Right kidney (tissue), 1 donor: ENCODE data around the gene CMYA5.

Experiments
- DNase-seq: peaks from one replicate; pipeline ENCODE4 v3.0.0-alpha.2; 2016

The CMYA5 gene

DNA sequence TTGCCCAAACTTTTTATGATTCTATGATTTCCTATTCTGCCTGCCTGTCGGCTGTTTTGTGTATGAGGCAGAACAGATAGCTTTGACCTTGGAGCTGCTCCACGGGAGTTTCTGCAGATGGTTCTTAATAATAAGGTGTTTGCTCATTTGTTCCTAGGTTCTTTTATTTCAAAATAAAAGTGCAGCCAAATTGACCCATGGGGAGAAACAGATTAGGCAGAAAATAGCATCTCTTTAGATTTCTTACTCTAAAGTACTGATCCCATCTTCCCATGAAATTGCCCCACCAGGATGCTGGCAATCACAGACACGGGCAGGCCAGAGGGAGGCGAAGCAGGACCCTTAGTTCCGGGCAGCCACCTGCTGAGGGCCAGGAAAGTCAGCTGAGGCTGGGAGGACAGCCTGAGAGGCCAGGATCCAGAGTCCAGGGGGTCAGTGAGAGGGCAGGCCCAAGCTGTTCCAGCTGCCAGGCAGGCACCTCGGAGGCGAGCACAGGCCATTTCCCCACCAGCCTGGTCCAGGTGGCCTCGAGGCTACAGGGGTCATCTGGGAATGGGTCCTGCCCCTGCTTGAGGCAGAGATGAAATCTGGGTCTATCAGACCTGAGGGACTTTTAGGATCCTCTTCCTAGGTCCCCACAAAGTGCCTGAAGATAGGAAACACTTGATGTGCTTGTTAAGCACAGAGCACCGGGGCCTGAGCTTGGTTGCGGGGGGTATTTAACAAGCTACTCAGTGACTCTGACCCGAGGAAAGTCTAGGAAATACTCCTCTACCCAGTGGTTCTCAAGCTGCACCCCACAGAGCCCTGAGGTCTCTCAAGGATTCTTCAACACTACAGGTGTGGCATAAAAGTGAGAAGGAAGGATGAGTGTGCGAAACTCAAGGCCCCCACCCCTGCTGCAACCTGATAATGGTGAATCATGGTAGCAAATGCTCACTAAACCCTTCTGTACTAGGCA lies 145.4 kb downstream of the CMYA5 start:
- DNase-seq = no peak

DNA sequence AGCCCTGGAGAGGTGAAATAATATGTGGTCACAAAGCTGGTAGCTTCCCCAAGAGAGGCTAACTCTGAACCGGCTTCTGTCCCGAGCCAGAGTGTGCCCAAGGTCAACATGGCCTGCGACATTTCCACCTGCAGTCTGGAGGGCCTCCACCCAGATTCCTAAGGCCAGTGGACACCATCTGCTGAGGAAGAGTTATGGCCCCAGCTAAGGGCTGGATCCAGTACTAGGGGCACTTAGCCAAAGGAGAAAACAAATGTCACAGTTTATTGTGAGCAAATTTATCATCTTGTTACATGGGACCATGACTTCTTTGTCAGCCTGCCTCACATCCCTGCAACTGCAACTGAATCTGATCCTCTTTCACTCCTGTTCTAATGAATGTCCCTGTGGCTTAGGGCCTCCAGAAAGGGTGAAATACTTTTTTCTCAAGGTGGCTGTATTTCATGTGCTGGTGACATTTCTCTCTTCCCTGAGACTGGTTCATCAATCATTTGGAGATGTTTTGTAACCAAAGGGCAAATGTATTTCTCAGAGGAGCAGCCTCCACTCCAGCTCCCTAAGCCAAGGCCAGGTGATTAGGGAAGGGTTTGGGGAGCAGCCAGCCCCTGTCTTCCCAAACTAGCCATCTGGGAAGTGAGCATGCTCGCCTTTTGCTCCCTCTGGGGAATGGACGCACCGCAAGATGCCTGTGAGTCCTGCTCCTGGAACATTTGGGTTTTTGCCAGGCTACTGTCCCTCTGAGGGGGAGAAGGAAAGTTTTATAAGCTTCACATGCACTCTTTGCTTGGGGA lies 148.3 kb downstream of the CMYA5 start:
- DNase-seq = peak; percentile 51

DNA sequence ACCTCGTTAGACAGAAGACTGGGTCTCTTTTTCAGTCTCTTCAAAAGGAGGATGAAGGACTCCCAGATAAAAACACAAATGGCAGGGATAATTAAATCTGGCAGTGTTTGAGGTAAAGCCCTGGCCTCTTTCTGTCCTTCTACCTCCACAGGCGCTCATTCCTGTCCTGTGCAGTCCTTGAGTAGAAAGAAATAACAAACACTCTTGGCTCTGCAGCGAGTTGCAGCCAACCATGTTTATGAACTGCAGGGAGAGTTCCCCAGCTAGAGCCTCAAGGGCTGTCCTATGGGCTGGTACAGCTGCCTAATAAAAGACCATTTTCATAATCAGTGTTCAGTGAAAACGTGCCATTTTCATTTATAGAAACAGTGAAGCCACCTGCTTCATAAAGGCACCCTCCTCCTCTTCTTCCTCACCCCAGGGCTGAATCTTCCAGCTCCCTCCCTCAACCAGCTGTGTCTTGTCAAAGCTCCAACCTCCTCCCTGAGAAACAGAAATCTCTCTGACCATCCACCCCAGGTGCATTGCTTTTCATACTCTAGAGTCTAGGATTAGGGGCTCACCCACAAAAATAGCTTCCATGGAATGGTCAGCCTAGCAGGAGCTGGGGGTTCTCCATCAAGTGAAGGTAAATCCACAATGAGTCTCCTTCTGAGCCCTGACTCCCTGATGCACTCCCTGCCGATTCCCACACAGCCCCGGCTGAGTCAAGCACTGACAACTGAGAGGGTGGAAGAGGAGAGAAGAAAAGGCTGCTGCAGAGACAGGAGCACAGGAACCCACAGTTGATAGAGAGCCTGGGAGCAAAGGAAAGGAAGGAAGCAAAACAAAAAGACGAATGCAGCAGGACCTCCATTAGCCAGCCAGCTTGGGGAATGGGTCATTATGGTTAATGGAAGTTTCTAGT lies 150.7 kb downstream of the CMYA5 start:
- peak; percentile 45 for DNase-seq

DNA sequence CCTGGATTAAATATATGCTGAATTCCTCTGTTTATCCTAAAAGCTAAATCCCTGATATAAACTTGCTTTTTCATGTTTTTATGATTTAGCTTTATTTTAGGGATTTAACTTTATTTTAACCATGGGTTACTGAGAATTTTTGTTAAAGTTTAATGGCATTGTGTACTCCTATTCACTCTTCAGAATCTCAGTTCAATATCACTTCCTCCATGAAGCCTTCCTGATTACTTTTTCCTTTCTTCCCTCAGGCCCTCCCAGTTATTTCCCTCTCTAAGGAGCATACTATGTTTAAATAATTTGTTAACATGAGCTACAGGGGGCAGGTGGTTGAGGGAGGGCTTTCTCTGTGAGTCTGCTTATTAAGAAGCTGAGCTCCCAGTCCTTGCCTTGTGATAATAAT lies 151.5 kb downstream of the CMYA5 start:
- no peak for DNase-seq

DNA sequence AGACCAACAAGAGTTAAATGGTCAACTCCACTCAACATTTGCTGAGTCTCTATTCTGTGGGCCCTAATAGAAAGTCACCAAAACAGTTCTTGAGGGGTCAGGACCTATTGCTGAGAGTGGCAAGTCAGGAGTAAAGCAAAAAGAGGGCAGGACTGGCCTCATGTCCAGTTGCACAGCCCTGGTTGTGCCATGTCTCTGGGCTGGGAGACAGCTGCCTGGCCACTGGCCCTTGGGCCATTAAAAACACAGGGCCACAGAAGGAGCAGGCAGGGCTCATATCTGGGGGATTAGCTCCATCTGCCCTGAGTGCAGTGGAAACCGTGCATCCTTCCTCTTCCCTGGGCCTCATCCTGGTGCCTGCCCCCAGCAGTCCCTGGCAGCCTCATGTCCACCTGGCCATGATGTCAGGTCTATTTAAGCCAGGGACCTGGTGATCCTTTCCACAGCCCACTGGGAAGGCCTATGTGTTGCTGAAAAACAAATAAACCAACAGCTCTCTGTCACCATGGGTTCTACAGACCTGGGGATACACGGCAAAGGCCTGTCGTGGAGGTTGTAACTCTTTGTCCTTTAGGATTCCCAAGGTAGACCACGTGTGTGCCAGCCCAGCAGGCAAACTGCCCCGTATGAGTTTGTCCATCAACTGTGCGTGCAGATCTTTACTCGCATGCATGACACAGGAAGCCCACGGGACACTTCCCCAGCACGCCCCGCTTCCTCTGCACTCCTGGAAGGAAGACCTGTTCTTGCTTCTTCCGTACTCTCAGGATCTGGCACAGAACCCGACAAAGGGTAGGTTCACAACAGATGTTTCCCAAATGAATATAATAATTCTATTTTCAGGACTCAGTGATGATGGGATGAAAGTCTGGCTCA lies 152.6 kb downstream of the CMYA5 start:
- no peak for DNase-seq

DNA sequence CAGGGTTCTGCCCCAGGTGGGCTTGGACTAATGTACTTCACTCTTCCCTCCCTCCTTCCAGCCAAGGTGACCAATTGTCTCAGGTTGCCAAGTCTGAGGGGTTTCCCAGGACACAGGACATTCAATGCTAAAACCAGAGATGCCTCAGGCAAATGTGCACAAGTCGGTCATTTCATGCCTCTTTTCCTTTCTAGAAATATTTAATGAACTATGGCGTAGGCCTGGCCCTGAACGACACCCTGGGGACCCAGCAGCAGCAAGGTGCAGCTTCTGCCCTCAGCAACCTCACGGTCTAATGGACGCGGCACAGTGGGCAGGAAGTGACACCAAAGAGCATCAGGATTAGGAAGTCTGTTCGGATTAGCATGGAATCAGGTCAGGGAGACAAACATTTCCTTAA lies 153.4 kb downstream of the CMYA5 start:
- no peak for DNase-seq

DNA sequence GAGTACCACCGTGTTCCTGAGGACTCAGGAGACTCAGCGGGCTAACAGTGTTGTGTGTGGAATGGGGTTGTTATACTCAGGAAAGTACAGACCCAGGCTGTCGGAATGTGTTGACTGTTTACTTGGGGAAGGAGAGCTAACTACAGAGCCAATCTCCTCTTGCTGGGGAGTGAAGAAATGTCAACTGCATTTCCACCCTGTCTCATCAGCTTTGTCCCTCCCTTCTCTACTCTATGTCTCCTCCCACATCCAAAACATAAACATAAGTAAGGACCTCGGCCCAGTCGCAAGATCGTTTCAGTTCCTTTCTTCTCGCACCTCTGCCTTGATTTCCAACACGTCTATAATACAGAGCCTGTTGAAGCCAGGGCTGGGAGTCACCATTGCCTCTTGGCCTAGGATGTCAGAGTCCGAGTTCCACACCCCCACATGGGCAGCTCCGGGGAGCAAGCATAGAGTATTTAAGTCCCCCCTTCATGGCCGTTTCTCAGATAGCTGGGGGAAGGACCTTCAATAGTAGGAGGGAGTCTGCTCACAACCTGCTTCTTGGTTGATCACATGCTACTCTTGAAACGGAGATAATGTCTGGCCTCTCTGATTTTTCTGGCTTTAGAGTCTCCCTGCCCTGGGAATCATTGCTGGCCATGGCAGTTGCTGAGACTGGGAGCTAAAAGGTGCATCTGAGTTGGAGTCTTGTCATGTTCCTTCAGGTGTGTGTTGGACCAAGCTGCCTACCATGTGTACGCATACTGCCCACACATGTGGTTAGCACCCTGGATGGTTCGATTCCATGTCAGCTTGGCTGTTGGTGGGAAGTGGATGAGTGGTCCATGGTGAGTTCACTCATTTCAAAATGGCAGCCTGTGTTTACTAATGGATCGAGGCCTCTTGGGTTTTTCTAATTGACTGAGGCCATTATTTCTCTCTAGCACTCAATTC lies 154.1 kb downstream of the CMYA5 start:
- no peak for DNase-seq

DNA sequence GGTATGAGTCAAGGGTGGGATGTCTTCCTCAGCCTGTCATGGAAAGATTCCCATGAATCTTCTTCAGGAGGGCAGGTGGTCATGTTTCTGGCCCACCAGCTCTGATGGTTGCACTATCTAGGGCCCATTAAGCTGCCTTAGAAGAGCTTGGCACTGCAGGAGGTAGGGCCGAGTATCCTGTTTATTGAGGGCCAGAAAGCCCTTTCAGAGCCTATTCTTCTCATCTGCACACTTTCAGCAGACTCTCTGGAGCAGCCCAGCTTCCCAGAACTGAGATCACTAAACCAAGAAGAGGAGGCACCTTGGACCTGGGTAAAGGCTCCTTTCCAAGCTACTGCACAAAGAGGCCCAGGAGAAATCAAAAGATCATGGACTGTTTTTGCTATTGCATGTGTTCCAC lies 154.9 kb downstream of the CMYA5 start:
- DNase-seq = no peak

DNA sequence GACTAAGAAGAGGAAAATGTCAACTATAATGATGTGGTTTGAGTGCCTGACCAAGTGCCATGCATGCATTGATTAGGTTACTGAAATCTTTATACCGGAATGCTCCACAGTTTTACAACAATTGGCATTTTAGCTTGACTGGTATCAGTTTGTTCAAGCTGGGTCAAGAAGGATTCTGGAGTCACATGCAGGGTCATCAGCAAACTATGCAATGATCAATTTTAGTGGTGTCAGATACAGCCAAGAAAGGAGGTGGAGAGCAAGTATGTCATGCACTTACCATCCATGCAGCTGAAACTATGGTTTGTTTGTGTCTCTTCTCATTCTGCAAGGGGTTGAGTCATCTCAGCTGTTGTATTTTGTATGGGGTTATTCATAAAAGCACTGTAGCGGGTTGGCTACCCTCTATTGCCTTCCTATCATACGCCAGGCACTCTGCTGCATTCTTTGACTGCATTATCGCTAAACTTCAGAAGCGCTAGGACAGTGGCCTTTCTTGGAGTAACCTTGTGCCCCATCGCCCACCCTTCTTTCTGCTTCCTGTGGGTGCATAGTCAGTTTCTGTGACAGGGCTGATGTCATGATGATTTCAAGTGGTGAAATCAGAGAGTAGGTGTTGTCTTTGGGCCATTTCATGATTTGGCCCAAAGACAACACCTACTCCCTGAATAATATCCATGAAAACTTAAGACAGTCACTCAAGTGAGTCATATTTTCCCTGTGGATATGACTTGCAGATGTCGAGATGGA lies 156.0 kb downstream of the CMYA5 start:
- DNase-seq = no peak

DNA sequence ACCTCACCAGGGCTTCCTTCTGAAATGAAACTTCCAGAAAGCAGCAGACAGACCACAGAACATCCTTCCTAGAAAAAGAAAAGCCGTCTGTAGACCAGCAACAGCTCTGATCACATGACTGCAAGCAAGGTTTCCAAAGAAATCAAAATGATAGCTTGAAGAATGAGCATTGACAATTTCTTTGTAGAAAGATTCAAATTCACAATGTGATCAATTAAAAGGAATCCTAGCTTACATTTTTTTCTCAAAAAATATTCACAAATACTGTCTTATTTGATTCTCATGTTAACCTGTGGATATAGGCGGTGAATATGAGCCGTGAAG lies 156.5 kb downstream of the CMYA5 start:
- DNase-seq = no peak

DNA sequence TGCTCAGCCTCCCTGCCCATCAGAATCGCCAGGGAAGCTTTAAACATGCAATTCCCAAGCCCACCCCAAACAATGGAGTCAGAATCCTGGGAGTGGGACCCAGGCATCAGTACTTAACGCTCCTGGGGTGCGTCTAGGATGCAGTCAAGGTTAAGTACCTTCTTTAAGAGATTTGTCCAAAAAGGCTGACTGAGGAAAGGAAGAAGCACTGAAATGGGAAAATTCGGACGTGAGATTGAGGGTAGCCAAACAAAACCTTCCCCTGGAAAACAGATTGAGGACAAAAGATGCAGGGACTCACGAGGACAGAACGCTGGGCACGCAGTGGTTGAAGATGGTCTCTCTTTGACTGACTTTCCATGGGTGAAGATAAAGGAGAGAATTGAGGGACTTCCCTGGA lies 157.9 kb downstream of the CMYA5 start:
- no peak for DNase-seq

DNA sequence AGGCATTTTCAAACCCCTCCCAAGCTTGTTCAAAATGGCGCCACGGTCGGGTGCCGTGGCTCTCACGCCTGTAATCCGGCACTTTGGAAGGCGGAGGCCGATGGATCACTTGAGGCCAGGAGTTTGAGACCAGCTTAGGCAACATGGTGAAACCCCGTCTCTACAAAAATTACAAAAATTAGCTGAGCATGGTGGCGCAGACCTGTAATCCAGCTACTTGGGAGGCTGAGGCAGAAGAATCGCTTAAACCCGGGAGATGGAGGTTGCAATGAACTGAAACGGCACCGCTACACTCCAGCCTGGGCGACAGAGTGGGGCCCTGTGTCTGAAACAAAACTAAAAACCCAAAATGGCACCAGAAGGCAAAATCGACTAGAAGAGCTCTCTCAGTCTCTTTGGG lies 159.4 kb downstream of the CMYA5 start:
- no peak for DNase-seq
